Measurements from ENCODE around the gene CCDC9B.

CCDC9B gene

DNA sequence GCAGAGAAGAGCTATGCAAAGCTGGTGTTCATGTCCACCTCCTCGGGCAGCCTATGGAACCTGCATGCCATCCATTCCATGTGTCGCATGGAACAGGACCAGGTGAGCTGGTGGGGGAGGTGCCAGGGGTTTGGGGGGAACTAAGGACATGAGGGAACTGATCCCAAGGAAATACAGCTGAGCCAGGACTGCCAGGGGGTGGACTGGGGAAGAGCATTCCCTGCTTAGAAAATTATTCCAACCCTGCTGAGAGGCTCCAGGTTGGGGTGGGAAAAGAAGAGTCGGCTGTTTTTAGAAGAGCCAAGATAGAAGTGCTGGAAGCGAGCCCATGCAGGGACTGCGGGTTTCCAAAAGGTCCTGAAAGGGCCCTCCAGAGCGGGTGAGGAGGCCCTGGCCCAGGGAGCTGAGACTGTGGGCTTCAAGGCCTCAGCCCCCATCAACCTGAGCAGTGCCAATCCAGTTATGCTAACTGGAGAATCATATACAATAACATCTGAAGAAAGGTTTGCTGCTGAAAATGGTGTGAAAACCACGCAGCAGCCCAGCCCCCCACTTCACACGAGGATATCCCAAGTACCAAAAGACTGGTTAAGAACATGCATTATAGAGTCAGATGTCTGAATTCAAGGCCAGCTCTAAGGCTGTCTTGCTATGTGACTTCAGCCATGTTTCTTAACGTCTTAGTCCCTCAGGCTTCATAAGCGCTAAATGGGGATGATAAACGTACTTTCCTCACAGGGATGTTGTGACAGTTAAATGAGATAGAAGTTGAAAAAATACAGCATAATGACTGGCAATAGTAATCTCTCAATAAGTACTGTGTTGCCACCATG lies 25.1 kb upstream of the CCDC9B start:
- DNase-seq (ENCODE audit: low read depth), result no peak

GRCh38 chr15:40365016-40365415 lies 24.3 kb upstream of the CCDC9B start:
- DNase-seq (ENCODE audit: low read depth), result no peak

- DNase-seq (ENCODE audit: low read depth), result no peak
These were observed 23.5 kb upstream of the CCDC9B start for GRCh38 chr15:40364251-40364650.

DNA sequence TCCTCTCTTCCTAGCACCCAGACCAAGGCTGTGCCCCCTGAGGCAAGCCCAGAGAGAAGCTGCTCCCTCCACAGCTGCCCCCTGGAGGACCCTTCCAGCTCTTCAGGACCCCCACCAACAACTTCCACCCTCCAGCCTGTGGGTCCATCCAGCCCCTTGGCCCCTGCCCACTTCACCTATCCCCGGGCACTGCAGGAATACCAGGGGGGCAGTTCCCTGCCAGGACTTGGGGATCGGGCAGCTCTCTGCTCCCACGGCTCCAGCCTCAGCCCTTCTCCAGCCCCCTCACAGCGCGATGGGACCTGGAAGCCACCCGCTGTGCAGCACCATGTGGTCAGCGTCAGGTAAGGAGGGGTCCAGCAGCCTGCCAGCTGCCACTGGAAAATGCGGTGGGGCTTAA lies 22.9 kb upstream of the CCDC9B start:
- DNase-seq (ENCODE audit: low read depth), result no peak

GRCh38 chr15:40361640-40362039 lies 20.9 kb upstream of the CCDC9B start:
- no peak for DNase-seq (ENCODE audit: low read depth)

- DNase-seq (ENCODE audit: low read depth), result no peak
These were observed 19.3 kb upstream of the CCDC9B start for GRCh38 chr15:40360015-40360414.

- peak; percentile 23 for DNase-seq (ENCODE audit: low read depth)
These were observed 18.0 kb upstream of the CCDC9B start for GRCh38 chr15:40358471-40359353.

- peak; percentile 78 for DNase-seq (ENCODE audit: low read depth)
These were observed 17.2 kb upstream of the CCDC9B start, which contains the start of gene DISP2 for GRCh38 chr15:40357723-40358470. Gene DISP2, plus strand, starts transcription at chr15:40358219. Its CDS starts 103 bp downstream, at chr15:40358322.

GRCh38 chr15:40357246-40357645 lies 16.5 kb upstream of the CCDC9B start:
- DNase-seq (ENCODE audit: low read depth), result no peak

- DNase-seq (ENCODE audit: low read depth), result no peak
These were observed 15.3 kb upstream of the CCDC9B start for GRCh38 chr15:40355976-40356585.

DNA sequence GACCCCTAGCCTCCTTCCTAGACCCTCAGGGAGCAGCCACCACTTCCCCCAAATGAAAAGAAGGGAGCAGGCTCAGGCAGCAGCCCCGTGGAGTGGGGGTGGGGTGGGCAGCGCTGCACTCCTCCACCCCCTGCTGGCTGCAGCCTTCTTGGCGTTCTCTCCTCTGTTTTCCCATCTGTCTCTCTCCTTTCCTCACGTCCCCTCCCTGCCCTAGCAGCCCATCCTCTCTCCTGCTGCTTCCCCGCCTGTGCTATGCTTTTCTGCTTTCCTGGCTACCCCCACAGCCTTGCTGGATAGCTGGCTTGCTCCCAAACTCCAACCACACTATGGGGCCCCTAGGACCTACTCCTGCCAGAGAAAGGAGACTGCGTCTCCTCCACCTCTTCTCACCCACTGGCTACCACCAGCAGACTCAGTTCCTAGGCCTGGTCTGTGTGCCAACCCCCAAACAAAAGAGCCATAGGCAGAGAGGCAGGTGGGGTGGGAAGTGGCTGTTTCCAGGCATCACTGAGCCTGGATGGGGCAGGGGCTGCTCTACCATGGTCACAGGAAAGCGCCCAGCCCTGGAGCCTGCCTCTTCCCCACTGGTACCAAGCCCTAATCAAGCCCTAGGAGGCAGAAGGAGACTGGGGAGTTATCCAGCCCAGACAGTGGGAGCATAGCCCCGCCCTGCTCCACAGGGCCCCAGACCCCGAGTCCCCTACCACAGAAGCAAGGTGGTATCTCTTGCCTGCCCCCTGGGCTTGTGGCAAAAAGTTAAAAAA lies 13.9 kb upstream of the CCDC9B start:
- DNase-seq (ENCODE audit: low read depth), result no peak

DNA sequence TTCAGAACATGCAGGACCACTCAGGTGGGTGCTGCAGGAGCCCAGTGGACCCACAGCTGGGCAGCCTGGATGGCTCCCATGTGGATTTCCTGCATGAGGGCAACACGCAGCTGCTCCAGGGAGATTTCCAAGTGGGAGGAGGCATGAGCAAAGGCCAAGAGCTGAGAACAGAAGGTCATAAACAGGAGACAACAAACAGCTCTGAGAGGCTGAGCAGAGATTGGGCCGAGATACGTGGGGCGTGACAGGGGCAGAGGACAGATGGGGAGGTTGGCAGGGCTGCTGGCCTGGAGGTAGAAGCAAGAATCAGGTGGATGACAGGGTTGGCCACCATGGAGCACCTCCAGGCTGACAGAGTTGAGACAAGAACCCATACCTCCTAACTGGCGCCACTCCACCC lies 13.0 kb upstream of the CCDC9B start:
- DNase-seq (ENCODE audit: low read depth), result no peak

DNA sequence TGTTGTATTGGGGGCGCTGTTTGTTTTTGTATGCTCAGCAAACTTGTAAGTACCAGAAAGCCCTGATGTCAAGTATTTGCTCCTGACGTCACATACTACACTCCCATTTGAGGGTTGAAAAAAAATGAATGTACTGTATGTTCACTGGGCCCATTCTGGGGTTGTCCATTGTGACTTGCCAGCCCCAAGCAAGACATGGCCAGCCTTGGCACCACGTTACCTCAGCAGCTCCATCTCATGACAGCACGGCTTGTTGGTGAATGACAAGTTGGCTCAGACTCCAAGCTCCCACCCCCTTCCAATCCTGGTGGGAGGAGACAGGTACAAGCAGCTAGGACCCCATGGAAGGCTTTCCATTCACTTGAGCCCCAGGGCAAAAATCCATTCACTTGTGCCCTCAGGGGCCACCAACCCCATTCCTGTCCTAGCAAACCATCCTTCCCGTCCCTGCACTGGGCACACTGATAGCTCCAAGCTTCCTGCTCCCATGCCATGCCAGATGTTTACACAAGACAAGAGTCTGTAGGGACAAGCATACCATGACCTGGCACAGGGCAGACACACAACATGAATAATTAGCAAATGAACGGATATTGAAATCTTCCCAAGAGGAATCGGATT lies 11.7 kb upstream of the CCDC9B start:
- DNase-seq (ENCODE audit: low read depth), result no peak

DNA sequence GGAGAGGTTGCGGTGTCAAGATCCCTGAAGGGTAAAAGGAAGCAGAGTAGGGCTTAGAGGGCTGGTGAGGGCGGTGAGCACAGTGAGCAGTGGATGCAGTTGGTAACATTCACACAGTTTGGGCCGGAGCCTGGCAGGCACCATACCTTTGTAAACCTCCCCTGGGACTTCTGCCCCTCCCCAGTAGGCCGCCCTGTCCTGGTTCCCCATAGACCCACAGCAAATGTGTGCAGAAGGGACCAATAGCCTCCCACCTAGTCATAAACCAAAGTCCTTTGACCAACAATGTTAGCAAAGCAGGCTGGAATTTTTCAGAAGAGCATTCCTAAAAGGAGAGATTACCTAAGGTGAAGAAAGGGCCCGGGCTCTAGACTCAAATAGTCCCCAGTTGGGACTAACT lies 8.4 kb upstream of the CCDC9B start:
- no peak for DNase-seq (ENCODE audit: low read depth)

DNA sequence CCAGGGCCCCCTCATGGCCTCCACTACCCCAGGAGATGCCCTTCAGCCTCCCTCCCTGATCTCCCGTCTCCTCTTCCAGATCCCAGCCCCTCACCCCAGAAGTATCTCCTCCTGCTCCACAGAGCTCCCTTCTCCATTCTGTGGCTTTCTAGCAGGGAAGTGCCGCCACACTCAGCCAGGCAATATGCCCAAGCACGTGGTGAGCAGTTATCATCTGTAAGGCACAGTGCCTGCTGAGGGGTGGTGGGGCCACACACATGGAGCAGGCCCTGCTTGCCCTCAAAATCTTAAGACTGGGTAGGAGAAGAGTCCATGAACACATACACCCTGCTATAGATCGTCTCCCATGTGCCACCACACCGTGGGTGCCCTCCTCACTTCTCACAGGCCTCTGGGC lies 7.7 kb upstream of the CCDC9B start:
- DNase-seq (ENCODE audit: low read depth), result no peak

- no peak for DNase-seq (ENCODE audit: low read depth)
These were observed 7.1 kb upstream of the CCDC9B start for GRCh38 chr15:40347559-40348473.

DNA sequence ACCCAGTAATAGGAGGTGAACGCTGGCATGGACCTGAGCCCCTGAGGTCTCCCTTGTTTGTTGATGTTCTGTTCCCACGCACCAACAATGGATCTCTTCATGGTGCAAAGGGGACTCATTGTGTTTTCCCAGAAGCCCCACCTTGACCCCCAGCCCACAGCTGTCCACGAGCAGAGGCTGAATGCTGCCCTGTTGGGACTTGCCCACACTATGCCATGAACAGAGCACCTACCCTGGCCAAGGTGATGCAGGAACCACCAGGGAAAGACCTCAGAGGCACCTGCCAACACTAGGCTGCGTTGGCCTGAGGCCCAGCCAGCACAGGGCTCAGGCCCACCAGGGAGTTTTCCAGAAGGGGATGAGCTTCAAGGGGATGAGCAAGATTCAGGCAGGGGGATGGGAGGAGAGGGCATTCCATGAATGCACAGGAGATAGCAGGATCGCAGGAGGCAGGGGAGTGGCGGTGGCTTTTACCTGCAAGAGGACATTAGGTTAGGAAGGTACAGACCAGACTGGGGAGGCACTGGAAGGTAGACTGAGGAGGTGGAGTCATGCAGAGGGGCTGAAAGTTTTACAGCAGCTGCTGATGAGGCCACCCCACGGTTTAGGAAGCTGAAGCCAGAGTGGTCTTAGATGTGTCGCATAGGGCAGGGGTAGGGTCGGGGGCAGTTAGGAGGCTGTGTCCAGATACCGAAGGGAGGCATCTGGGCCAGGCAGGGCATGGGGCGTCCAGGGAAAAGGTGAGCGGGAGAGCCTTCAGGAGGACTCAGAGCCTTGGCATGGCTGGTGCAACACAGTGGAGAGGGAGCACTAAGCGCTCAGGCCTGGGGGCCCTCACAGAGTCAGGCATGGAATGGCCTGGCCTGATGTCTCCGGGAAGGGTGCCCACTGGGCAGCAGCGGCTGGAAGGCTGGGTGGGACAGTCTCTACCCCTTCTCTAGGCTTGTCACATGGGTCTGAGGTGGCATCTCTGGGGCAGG lies 6.1 kb upstream of the CCDC9B start:
- DNase-seq (ENCODE audit: low read depth), result no peak

- DNase-seq (ENCODE audit: low read depth), result no peak
These were observed 5.3 kb upstream of the CCDC9B start for GRCh38 chr15:40345867-40346578.
